DOHH2 (cell line): ENCODE results near the gene COX7B2.

ENCODE experiments used
- H3F3A ChIP-seq: fragments of 200-600 bp; sonication (generic), shearing (Covaris generic); 2 replicates; pipeline ENCODE4 v1.6.0; 2016; ENCODE audit warnings: antibody characterized with exemption, mild to moderate bottlenecking; ENCODE audit not compliant: control insufficient read depth, insufficient read depth
- H3K27ac ChIP-seq: fragments of 200-600 bp; sonication (generic); 2 replicates; pipeline ENCODE4 v1.5.1; 2014; ENCODE audit warnings: low read depth, mild to moderate bottlenecking, low read length, moderate library complexity
- H3K27me3 ChIP-seq: fragments of 200-600 bp; sonication (generic); 2 replicates; pipeline ENCODE4 v1.6.1; 2014; ENCODE audit warnings: mild to moderate bottlenecking, low read length, mixed read lengths; ENCODE audit not compliant: control insufficient read depth
- H3K36me3 ChIP-seq: fragments of 200-600 bp; sonication (generic); 2 replicates; pipeline ENCODE4 v1.6.1; 2014; ENCODE audit warnings: mild to moderate bottlenecking, low read length, moderate library complexity, mixed read lengths; ENCODE audit not compliant: control insufficient read depth
- H3K4me1 ChIP-seq: fragments of 200-600 bp; sonication (generic); 2 replicates; pipeline ENCODE4 v1.6.1; 2014; ENCODE audit warnings: mild to moderate bottlenecking, low read length, mixed read lengths; ENCODE audit not compliant: control insufficient read depth
- H3K4me2 ChIP-seq: fragments of 200-600 bp; sonication (generic); 2 replicates; pipeline ENCODE4 v1.6.0; 2014; ENCODE audit warnings: mild to moderate bottlenecking, low read length, moderate library complexity
- H3K4me3 ChIP-seq: fragments of 200-600 bp; sonication (generic); 2 replicates; pipeline ENCODE4 v1.5.1; 2014; ENCODE audit warnings: mild to moderate bottlenecking, low read length, mixed read lengths
- H3K79me2 ChIP-seq: fragments of 200-600 bp; sonication (generic); 2 replicates; pipeline ENCODE4 v1.6.1; 2014; ENCODE audit warnings: mild to moderate bottlenecking, low read length, mixed read lengths; ENCODE audit not compliant: control insufficient read depth
- H3K9me2 ChIP-seq: fragments of 200-600 bp; sonication (generic); replicated peaks from 2 replicates; pipeline ENCODE4 v1.6.1; 2014; ENCODE audit warnings: mild to moderate bottlenecking, low read length, mixed read lengths; ENCODE audit not compliant: control insufficient read depth
- H3K9me3 ChIP-seq: fragments of 200-600 bp; sonication (generic); 2 replicates; pipeline ENCODE4 v1.6.1; 2014; ENCODE audit warnings: antibody characterized with exemption, low read length, mixed read lengths; ENCODE audit not compliant: control insufficient read depth, insufficient read depth
- H4K20me1 ChIP-seq: fragments of 200-600 bp; sonication (generic); 2 replicates; pipeline ENCODE4 v1.6.0; 2014; ENCODE audit warnings: low read depth, mild to moderate bottlenecking, antibody characterized with exemption, low read length, moderate library complexity; ENCODE audit not compliant: control insufficient read depth, insufficient read depth
- EZH2phosphoT487 ChIP-seq: fragments of 200-600 bp; sonication (generic); IDR thresholded peaks from 2 replicates; pipeline ENCODE4 v1.6.1; 2017; ENCODE audit warnings: borderline replicate concordance, mild to moderate bottlenecking, antibody characterized with exemption, low read length, moderate library complexity, mixed read lengths
- TF ChIP-seq, protein P1 (sequence below): fragments of 200-600 bp; sonication (generic); IDR thresholded peaks from one replicate; pipeline ENCODE4 v1.5.1; 2014; ENCODE audit warnings: antibody characterized with exemption, mild to moderate bottlenecking, low read depth, low read length; ENCODE audit not compliant: poor library complexity, severe bottlenecking

Gene COX7B2

DNA sequence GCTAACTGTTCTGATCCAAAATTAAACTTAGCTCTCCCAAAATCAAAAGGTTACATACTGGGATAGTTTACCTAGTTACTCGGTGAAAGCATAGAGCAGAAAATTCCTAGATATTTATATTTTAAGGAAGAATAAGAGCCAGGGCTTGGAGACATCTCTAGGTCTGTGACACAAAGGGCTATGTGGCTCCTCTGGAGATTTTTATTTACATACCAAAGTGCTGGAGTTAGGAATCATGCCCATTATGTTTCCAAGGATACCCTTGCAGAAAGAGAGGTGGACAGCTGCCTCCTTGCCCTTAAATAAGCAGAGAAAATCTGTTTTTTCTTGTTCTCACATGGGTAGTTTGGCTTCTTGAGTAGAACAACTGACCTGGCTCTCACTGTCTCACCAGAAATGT is 9.0 kb downstream of the COX7B2 start:
- Histone ChIP-seq H3K36me3 (no peaks in the 10 kb centered on the region), H3K27me3 (no peaks in the 10 kb centered on the region), H3K4me1 (no peaks in the 10 kb centered on the region), H3K4me3 (no peak overlapping the region), H4K20me1 (no peaks in the 10 kb centered on the region), H3F3A (no peaks in the 10 kb centered on the region), H3K9me2 (no peaks in the 10 kb centered on the region), H3K79me2 (no peaks in the 10 kb centered on the region), H3K27ac (no peak overlapping the region), H3K9me3 (no peaks in the 10 kb centered on the region), H3K4me2 (no peak overlapping the region)
- TF ChIP-seq, protein P1, sequence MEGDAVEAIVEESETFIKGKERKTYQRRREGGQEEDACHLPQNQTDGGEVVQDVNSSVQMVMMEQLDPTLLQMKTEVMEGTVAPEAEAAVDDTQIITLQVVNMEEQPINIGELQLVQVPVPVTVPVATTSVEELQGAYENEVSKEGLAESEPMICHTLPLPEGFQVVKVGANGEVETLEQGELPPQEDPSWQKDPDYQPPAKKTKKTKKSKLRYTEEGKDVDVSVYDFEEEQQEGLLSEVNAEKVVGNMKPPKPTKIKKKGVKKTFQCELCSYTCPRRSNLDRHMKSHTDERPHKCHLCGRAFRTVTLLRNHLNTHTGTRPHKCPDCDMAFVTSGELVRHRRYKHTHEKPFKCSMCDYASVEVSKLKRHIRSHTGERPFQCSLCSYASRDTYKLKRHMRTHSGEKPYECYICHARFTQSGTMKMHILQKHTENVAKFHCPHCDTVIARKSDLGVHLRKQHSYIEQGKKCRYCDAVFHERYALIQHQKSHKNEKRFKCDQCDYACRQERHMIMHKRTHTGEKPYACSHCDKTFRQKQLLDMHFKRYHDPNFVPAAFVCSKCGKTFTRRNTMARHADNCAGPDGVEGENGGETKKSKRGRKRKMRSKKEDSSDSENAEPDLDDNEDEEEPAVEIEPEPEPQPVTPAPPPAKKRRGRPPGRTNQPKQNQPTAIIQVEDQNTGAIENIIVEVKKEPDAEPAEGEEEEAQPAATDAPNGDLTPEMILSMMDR: no peak
- TF ChIP-seq EZH2phosphoT487: no peak

DNA sequence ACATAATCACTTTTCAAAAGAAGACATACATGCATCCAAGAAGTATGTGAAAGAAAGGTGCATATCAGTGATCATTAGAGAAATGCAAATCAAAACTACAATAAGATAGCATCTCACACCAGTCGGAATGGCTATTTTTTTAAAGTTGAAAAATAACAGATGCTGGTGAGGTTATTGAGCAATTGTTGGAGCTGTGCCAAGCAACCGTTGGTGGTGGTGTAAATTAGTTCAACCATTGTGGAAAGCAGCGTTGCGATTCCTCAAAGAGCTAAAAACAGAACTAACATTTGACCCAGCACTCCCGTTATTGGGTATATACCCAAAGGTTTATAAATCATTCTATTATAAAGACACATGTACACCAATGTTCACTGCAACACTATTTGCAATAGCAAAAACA is 14.2 kb downstream of the COX7B2 start:
- no peaks in the 10 kb centered on the region for H3K27me3 ChIP-seq
- H3K4me1 ChIP-seq: no peaks in the 10 kb centered on the region
- no peaks in the 10 kb centered on the region for H3K79me2 ChIP-seq
- TF ChIP-seq EZH2phosphoT487: no peak
- TF ChIP-seq, protein P1: no peak
- no peaks in the 10 kb centered on the region for H3K9me3 ChIP-seq
- H4K20me1 ChIP-seq: no peaks in the 10 kb centered on the region
- no peaks in the 10 kb centered on the region for H3K9me2 ChIP-seq
- H3F3A ChIP-seq: no peaks in the 10 kb centered on the region
- no peak overlapping the region for H3K4me2 ChIP-seq
- no peak overlapping the region for H3K27ac ChIP-seq
- no peak overlapping the region for H3K4me3 ChIP-seq
- no peaks in the 10 kb centered on the region for H3K36me3 ChIP-seq

DNA sequence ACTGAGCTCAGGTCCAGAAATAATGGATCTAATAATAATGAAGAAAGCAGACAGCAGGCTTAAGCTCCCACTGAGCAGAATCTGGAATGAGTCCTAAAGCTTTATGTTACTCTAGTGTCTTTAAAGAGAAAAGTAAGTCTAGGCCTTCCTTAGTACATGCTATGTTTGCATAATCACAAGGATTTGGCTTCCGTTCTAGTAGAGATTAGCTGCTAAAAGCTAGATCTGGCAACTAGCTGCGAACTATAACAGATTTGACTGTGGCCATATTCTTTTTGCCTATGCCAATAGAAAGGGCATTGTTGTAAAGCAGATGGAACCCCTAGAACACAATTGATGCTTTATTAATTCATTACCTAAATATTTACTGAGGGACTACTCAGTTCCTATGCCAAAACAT is 19.0 kb downstream of the COX7B2 start:
- H3K4me1 ChIP-seq: no peaks in the 10 kb centered on the region
- no peaks in the 10 kb centered on the region for H3K9me2 ChIP-seq
- no peaks in the 10 kb centered on the region for H3K79me2 ChIP-seq
- H3K36me3 ChIP-seq: no peaks in the 10 kb centered on the region
- TF ChIP-seq, protein P1: no peak
- TF ChIP-seq EZH2phosphoT487: no peak
- no peak overlapping the region for H3K4me3 ChIP-seq
- no peak overlapping the region for H3K27ac ChIP-seq
- H3K4me2 ChIP-seq: no peak overlapping the region
- no peaks in the 10 kb centered on the region for H3F3A ChIP-seq
- H3K9me3 ChIP-seq: no peaks in the 10 kb centered on the region
- H4K20me1 ChIP-seq: no peaks in the 10 kb centered on the region
- H3K27me3 ChIP-seq: 0 out of 2 replicates have a peak, but pooled peaks cover 3% of the 10 kb centered on the region

DNA sequence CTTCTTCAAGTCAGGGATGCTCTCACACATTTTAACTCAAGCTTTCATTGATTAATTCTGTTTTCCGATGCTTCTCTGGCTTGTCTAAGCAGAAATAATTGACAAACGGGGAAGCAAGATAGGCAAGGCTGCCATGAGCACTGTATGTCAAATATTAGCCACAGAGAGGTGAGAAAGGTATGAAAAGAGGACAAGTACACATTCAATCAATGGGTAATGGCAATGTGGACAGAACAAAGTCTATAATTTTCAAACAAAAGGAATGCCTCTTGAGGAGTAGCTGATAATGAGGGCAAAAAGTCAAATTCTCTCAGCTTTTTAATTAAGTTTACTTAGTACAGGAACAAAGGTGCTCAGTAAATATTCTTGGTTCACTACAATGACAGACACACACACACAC is 19.6 kb downstream of the COX7B2 start:
- H3K9me2 ChIP-seq: no peaks in the 10 kb centered on the region
- no peak overlapping the region for H3K27ac ChIP-seq
- H3K27me3 ChIP-seq: 0 out of 2 replicates have a peak, but pooled peaks cover 3% of the 10 kb centered on the region
- no peaks in the 10 kb centered on the region for H3K36me3 ChIP-seq
- no peak overlapping the region for H3K4me2 ChIP-seq
- H3K9me3 ChIP-seq: no peaks in the 10 kb centered on the region
- TF ChIP-seq EZH2phosphoT487: no peak
- TF ChIP-seq, protein P1: no peak
- no peaks in the 10 kb centered on the region for H4K20me1 ChIP-seq
- H3F3A ChIP-seq: no peaks in the 10 kb centered on the region
- no peaks in the 10 kb centered on the region for H3K79me2 ChIP-seq
- no peaks in the 10 kb centered on the region for H3K4me1 ChIP-seq
- H3K4me3 ChIP-seq: no peak overlapping the region
